ENCODE results near the gene SGSM1.

SGSM1 gene

DNA sequence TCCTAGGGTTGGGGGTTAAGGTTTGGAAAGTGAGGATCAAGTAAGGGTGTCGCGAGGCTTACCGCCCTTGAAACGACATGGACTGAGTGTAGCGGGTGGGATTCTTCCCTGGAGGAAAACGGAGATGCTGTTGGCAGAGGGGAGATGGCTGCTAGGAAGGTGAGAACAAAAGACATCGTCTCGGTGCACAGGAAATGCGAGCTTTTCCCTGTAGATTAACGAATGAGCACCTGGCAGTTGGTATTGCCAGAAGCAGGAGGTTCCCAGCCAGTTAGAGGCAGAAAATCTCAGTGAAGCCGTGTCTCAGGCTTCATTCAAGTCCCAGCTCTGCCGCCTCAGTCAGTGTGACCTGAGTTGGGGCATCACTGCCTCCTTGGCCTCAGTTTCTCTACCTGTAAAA, 141.9 kb downstream of the SGSM1 start:
- CTCF ChIA-PET, result interaction anchor here (2.8 kb wide), 1 partner anchor 9 kb away, joined by 10 read pairs; no protein-coding TSS in a partner anchor
- H3K4me3 ChIP-seq (ENCODE audit: low read depth, low read length), result no peak overlapping the region
- POLR2A ChIA-PET, result no interaction called here
- TF ChIP-seq, protein P1, sequence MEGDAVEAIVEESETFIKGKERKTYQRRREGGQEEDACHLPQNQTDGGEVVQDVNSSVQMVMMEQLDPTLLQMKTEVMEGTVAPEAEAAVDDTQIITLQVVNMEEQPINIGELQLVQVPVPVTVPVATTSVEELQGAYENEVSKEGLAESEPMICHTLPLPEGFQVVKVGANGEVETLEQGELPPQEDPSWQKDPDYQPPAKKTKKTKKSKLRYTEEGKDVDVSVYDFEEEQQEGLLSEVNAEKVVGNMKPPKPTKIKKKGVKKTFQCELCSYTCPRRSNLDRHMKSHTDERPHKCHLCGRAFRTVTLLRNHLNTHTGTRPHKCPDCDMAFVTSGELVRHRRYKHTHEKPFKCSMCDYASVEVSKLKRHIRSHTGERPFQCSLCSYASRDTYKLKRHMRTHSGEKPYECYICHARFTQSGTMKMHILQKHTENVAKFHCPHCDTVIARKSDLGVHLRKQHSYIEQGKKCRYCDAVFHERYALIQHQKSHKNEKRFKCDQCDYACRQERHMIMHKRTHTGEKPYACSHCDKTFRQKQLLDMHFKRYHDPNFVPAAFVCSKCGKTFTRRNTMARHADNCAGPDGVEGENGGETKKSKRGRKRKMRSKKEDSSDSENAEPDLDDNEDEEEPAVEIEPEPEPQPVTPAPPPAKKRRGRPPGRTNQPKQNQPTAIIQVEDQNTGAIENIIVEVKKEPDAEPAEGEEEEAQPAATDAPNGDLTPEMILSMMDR (IDR thresholded peaks at IDR 0.05; ENCODE audit: insufficient read depth, low read length, missing control alignments), result no peak
- no peak for DNase-seq (ENCODE audit: low read depth, low spot score)

DNA sequence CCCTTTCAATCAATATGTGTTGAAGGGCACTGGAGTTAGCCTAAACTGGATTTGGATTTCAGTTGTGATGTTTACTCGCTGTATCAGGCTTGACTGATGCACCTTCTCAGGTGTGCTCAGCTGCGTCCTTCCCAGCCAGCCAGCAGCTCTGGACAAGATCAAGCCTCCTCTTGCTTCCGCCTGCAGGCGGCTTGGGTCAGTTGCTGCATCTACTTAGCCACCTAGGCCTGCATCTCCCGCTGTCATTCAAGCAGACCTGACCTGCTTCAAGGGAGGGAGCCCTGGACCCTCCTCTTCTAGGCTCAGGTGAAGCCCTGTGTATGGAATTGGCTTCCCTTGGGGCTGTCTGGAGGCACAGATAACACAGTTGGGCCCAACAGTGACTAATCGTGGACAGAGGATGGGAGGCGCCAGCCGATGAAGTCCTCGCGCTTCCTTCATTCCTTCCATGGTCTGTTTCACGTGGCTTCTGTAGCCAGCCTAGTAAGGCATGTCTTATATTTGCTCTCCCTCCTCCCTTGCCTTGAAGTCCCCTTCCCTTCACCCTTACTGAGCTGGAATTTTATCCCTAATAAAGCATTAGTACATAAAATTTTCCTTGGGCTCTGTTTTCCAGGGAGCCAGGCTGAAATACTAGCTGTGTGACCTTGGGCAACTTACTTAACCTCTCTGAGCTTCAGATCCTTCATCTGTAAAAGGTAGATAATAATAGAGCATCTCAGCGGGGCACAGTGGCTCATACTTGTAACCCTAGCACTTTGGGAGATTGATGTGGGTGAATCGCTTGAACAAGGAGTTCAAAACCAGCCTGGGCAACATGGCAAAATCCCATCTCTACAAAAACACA, 142.6 kb downstream of the SGSM1 start:
- CTCF ChIA-PET, result interaction anchor here (2.8 kb wide), 1 partner anchor 10 kb away, joined by 10 read pairs; no protein-coding TSS in a partner anchor
- TF ChIP-seq, protein P1 (IDR thresholded peaks at IDR 0.05; ENCODE audit: insufficient read depth, low read length, missing control alignments), result no peak
- H3K4me3 ChIP-seq (ENCODE audit: low read depth, low read length), result no peak overlapping the region
- POLR2A ChIA-PET, result no interaction called here
- DNase-seq (ENCODE audit: low read depth, low spot score), result no peak

DNA sequence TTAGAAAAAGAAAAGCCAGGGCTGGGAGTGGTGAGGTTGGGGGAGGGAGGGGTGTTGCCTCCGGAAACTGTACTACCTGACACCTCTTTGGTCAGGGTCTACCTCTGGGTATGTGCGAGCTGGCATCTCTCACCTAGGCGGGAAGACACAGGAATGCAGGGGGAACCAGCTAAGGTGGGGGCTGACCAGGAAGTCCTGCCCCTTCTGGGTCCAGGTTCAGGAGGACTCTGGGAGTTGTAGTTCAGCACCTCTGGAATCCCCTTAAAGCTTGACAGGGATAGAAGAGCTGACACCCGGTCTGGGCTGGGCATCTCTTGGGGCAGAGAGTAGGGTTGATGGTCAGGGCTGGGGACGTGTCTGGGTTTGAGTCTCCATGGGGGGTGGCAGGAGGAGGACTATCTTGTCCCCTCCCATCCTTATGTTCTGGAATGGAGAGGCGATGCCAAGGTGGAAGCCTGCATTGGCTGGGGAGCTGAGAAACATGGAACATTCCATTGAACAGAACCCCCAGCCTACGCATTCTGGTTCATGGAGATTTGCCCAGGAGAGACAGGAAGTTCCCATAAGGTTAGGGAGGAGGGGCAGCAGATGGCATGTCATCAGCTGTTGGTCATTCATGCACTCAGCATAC, 144.4 kb downstream of the SGSM1 start:
- ChIA-PET POLR2A (no interaction called here), CTCF (interaction anchor here (0.8 to 2.7 kb wide), 4 partner anchors 12 to 98 kb away, joined by 3 to 16 read pairs (median 4); no protein-coding TSS in a partner anchor)
- H3K4me3 ChIP-seq (ENCODE audit: low read depth, low read length), result no peak overlapping the region
- no peak for DNase-seq (ENCODE audit: low read depth, low spot score)
- TF ChIP-seq, protein P1 (IDR thresholded peaks at IDR 0.05; ENCODE audit: insufficient read depth, low read length, missing control alignments), result no peak

GRCh38 chr22:24951942-24952836, 146.2 kb downstream of the SGSM1 start, which contains the start of gene KIAA1671:
KIAA1671 (plus strand) TSS chr22:24952716; CDS start chr22:25028000, 75,284 bp downstream.
- TF ChIP-seq, protein P1 (IDR thresholded peaks at IDR 0.05; ENCODE audit: insufficient read depth, low read length, missing control alignments), result peak; percentile 81
- DNase-seq (ENCODE audit: low read depth, low spot score), result no peak
- peak within 1 kb of the TSS; percentile 62 for H3K4me3 ChIP-seq (ENCODE audit: low read depth, low read length)
- CTCF ChIA-PET, result interaction anchor here (1.0 to 2.7 kb wide), 6 partner anchors 96 to 108 kb away, joined by 3 to 16 read pairs (median 3); no protein-coding TSS in a partner anchor
- POLR2A ChIA-PET, result no interaction called here

DNA sequence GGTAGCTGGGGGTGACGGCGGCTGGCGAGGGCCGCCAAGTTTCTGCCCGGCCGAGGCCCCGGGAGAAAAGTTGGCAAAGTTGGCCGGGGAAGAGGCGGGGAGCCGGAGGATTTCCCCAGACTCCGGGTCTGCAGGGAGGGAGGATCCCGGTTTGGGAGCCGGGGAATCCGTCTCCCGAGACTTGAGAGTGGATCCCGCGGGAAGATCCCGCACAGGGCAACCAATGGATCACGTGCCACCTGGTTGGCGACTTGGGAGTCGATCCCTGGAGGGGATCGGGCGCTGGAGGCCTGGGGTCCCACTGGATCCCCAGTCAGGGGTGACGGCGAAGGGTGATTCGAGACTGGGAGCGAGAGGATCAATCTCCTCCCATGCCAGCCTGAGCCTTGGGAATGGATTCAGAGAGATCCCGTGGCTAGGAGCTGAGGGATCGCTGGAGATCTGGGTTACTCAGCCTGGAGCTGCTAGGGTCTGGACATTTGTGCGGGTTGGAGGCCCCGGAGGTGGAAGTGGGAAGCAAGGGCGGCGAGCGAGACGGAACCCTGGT, 146.9 kb downstream of the SGSM1 start:
- ChIA-PET CTCF (interaction anchor here (1.1 kb wide), 1 partner anchor 95 kb away, joined by 3 read pairs; no protein-coding TSS in a partner anchor), POLR2A (interaction anchor here (0.6 kb wide), 1 partner anchor 16 kb away, joined by 3 read pairs; no protein-coding TSS in a partner anchor)
- TF ChIP-seq, protein P1 (IDR thresholded peaks at IDR 0.05; ENCODE audit: insufficient read depth, low read length, missing control alignments), result no peak
- DNase-seq (ENCODE audit: low read depth, low spot score), result no peak
- peak overlapping the region; percentile 62 for H3K4me3 ChIP-seq (ENCODE audit: low read depth, low read length)

Measured in AG04449 (cell line).